ENCODE results near the gene PNLIPRP2.

Gene PNLIPRP2

GRCh38 chr10:116627386-116627933, 6.7 kb downstream of the PNLIPRP2 start:
- TF ChIP-seq, protein P1, sequence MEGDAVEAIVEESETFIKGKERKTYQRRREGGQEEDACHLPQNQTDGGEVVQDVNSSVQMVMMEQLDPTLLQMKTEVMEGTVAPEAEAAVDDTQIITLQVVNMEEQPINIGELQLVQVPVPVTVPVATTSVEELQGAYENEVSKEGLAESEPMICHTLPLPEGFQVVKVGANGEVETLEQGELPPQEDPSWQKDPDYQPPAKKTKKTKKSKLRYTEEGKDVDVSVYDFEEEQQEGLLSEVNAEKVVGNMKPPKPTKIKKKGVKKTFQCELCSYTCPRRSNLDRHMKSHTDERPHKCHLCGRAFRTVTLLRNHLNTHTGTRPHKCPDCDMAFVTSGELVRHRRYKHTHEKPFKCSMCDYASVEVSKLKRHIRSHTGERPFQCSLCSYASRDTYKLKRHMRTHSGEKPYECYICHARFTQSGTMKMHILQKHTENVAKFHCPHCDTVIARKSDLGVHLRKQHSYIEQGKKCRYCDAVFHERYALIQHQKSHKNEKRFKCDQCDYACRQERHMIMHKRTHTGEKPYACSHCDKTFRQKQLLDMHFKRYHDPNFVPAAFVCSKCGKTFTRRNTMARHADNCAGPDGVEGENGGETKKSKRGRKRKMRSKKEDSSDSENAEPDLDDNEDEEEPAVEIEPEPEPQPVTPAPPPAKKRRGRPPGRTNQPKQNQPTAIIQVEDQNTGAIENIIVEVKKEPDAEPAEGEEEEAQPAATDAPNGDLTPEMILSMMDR (IDR thresholded peaks at IDR 0.05; ENCODE audit: low read depth, low read length) = peak; percentile 21
- DNase-seq (ENCODE audit: extremely low read depth, low read depth) = no peak

GRCh38 chr10:116629340-116629739, 8.6 kb downstream of the PNLIPRP2 start:
- TF ChIP-seq, protein P1 (IDR thresholded peaks at IDR 0.05; ENCODE audit: low read depth, low read length) = no peak
- DNase-seq (ENCODE audit: extremely low read depth, low read depth) = no peak

- TF ChIP-seq, protein P1 (IDR thresholded peaks at IDR 0.05; ENCODE audit: low read depth, low read length) = no peak
- DNase-seq (ENCODE audit: extremely low read depth, low read depth) = no peak
Observed at GRCh38 chr10:116630020-116630419, 9.3 kb downstream of the PNLIPRP2 start.

GRCh38 chr10:116631871-116632295, 11.1 kb downstream of the PNLIPRP2 start:
- TF ChIP-seq, protein P1 (IDR thresholded peaks at IDR 0.05; ENCODE audit: low read depth, low read length) = no peak
- DNase-seq (ENCODE audit: extremely low read depth, low read depth) = no peak

DNA sequence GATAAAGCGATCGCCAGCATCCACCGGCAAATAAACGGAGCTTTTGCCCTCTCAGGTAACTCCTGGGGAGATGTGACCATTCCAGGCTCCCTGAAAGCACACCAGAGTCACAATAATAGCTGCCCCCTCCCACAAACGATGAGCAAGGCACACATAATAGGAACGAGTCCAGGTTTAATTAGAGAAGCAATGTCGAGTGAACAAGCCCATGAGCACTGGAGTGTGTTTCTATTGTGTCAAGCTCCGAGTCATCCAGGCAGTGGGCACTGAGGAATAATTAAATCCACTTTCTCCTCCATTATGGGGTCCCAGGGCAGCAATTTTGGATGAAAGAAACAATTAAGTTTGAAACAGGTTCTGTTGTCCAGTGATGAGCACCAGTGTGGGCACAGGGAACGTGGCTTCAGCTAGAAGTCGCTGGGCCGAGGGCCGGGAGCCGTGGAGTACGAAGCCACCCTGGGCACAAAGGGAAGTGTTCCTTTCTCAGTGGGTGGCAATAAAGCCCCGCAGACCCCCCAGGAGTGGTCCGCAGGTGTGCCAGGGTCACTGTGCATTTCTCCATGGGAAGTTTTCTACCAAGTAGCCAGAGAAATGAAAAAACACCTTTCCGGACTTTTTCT, 12.0 kb downstream of the PNLIPRP2 start:
- no peak for DNase-seq (ENCODE audit: extremely low read depth, low read depth)
- TF ChIP-seq, protein P1 (IDR thresholded peaks at IDR 0.05; ENCODE audit: low read depth, low read length) = no peak

DNA sequence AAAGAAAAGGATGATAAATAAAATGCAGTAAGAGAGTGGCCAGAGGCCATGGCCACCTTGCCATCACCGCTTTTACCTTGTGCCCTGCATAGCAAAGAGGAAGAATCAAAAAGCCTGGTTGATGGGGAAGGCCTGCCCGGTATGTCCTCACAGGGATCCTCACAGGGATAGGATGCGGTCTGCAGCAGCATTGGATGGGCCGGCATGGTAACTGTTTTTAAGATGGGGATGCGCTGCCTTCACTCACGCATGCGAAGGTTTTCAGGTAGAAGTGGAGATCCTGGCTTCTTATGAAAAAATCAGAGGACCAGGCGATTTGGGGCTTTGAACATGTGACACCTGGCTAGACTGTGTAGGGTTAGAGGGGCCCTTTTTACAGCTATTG, 12.5 kb downstream of the PNLIPRP2 start:
- no peak for DNase-seq (ENCODE audit: extremely low read depth, low read depth)
- TF ChIP-seq, protein P1 (IDR thresholded peaks at IDR 0.05; ENCODE audit: low read depth, low read length) = no peak

DNA sequence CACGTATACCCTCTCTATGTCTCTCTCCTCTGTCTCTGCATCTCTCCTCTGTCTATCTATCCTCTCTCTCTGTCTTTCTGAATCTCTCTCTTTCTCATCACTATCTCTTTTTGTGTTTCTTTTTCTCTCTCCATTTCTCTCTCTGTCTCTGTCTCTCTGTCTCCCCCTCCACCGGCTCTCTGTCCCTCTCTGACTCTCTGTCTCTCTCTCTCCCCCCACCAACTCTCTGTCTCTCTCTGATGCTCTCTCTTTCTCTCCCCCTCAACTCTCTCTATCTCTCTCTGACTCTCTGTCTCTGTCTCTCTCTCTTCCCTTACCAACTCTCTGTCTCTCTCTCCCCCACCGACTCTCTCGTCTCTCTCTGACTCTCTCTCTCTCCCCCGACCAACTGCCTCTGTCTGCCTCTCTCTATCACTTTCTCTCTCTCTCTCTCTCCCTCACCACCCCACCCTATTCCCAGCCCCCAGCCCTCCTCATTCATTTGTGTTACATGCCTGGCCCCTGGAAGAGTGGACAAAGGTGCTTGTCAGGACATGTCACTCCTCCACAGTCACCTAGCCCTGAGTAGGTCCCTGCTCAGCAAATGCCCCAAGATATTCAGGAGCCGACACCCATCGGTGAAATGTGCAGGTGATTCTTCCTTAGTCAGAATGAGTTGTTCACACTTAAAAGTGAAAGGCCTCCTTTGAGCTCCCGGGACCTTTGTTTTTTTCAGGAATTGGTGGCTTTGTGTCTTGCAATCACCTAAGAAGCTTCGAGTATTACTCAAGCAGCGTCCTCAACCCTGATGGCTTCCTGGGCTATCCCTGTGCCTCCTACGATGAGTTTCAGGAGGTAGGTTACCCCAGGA, 13.6 kb downstream of the PNLIPRP2 start:
- DNase-seq (ENCODE audit: extremely low read depth, low read depth) = no peak

More for the DNA sequence above, 13.6 kb downstream of the PNLIPRP2 start:
- TF ChIP-seq, protein P1 (IDR thresholded peaks at IDR 0.05; ENCODE audit: low read depth, low read length) = no peak

Measured in AG09319 (cell line).